HTR-8/SVneo (cell line): ENCODE data around the gene KHNYN.
"Not testable (repeated sequence)": the region's sequence is repeated elsewhere in the genome, so short reads cannot be mapped to it uniquely, and the experiment has no call there.

Experiments
- DNase-seq: peaks from one replicate; pipeline ENCODE4 v3.0.0; 2011; ENCODE audit warnings: low spot score, mixed read lengths; ENCODE audit not compliant: insufficient read length
- FAIRE-seq: peaks from 2 replicates; lab custom pipeline; 2011; peaks lifted over from hg19 to GRCh38; lab: Jason Lieb, UNC

Gene KHNYN

GRCh38 chr14:24436355-24437019 lies 6.7 kb downstream of the KHNYN start:
- no peak for FAIRE-seq
- DNase-seq: peak; percentile 58

GRCh38 chr14:24437020-24437735 lies 7.4 kb downstream of the KHNYN start:
- FAIRE-seq: no peak
- DNase-seq: no peak

- FAIRE-seq (no peak), DNase-seq (no peak)
Observed at GRCh38 chr14:24437736-24438067, 7.9 kb downstream of the KHNYN start.

- no peak for DNase-seq
- FAIRE-seq: no peak
Observed at GRCh38 chr14:24438223-24439097, 8.7 kb downstream of the KHNYN start.

DNA sequence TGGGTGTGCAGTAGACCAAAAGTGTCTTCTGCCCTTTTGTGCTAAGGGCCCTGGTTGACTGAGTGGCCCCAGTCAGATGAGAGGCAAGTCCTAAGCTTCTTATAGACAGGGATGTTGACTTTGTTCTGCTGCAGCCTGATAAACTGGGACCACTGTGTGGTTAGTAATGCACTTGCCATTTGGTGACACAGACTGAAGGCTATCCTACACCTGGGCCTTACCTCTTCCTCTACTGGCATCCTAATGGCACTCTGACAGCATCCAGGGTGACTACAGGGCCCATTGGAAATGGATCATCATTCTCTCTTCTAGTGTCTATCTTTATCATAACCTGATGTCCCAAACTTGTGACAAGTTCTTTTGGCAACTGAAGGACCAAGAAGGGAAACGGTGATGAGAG lies 9.5 kb downstream of the KHNYN start:
- FAIRE-seq: no peak
- no peak for DNase-seq

GRCh38 chr14:24439830-24440605 lies 10.3 kb downstream of the KHNYN start:
- no peak for DNase-seq
- no peak for FAIRE-seq

- FAIRE-seq: no peak
- DNase-seq: no peak
Observed at GRCh38 chr14:24440606-24441399, 11.0 kb downstream of the KHNYN start.

DNA sequence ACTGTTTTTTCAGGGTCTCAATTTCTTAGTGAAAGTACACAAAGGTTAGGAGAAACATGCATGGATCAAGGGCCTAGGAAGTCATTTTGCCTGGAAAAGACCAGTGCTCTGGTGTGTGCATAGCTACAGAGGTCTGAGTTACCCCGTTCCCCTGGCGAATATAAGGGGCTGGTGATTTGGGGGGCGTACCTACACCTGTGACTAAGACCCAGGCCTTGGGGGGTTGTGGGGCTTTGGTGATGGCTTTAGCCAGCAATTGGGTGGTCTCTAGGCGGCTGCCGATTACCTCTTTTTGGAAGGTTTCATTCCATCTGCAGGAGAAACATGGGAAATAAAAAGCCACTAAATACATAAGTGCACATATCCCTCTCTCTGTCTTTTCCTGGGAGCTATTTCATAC lies 11.7 kb downstream of the KHNYN start:
- FAIRE-seq (no peak), DNase-seq (no peak)

GRCh38 chr14:24441904-24442239 lies 12.1 kb downstream of the KHNYN start:
- FAIRE-seq (no peak), DNase-seq (peak; percentile 21)

DNA sequence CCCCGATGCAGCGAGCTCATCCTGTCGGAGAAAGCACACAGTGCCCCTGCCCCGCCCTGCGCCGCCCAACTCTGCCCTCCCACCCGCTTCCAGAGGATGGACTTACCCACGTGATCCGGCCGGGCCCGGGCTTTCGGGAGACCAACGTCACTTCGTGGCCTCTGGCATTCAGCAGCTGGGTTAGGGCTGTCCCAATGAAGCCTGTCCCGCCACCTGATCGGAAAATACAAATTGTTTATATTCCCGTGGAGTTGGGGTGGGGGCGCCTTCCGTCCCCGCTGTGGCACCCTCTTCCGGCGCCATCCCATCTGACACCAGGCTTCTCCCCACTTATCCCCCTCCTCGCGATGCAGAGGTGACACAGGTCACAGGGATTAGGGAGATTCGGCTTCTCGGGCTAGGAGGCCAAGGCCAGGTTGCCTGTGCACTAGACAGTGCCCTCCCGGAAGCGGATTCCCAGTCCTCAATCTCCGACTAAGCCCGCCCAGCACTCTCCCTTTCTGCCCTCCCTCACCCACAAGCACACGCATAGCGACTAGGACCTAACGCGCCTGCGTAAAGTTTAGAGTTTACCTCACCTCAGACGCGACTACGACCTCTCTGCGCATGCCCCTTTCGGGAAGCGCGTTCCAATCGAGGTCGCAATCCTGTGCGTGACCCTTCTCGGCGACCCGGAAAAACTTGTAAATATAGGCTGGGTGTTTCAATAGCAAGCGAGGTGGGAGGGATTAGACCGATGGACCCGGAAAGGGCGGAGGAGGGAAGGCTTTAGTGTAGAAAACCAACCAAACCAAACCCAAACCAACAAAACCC lies 12.7 kb downstream of the KHNYN start, which contains the start of gene SDR39U1:
Gene SDR39U1, minus strand, starts transcription at position 537 of the 813 bp plus-strand sequence. Its CDS starts 7 bp downstream, at position 530.
- DNase-seq: peak; percentile 92
- FAIRE-seq: peak; percentile 74

DNA sequence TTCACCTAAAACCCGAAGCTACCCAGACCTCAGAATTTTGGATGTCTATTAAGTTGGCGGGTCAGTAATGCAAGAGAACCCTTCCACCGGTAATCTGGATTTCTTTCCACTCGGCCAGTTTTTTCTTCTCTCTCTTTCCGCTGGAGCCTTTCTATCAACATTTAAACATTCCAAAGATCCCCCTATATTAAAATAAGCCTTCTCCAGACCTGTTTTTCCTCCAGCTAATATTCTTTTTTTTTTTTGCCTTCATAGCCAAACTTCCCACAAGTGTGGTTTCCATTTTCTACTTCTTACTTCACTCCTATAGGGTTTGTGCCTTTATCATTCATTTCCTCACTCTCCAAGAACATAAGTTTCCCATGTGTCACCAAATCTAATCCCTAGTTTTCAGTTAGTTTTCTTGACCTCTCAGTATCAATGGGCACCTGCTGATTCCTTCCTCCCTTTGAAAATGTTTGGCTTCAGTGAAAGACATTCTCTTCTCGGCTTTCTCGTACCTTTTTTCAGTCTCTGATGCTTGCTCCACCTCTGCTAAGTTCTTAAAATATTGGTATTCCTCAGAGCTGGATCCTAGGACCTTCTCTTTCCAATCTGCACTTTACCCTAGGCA lies 13.4 kb downstream of the KHNYN start:
- DNase-seq: no peak
- no peak for FAIRE-seq

DNA sequence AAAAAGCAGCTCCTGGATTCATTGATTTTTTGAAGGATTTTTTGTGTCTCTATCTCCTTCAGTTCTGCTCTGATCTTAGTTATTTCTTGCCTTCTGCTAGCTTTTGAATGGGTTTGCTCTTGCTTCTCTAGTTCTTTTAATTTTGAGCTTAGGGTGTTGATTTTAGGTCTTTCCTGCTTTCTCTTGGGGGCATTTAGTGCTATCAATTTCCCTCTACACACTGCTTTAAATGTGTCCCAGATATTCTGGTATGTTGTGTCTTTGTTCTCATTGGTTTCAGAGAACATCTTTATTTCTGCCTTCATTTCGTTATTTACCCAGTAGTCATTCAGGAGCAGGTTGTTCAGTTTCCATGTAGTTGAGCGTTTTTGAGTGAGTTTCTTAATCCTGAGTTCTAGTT lies 21.1 kb downstream of the KHNYN start:
- not testable (repeated sequence) for FAIRE-seq

DNA sequence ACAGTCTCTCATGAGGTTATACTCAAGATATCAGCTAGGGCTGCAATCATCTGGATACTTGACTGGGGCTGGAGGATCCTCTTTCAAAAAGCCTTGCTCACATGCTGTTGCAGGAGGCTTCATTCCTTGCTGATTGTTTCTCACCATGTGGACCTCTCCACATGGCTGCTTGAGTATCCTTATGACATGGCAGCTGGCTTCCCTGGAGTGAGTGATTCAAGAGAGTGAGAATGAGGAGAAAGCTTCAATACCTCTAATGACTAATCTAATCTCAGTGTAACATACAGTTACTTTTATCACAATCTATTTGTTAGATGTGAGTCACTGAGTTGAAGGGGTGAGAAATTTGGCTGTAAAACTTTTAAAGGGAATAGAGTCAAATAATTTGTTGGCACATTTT lies 27.2 kb downstream of the KHNYN start:
- FAIRE-seq (no peak), DNase-seq (no peak)

More for the DNA sequence above, 21.1 kb downstream of the KHNYN start:
- DNase-seq: not testable (repeated sequence)

- DNase-seq: no peak
- FAIRE-seq: no peak
Observed at GRCh38 chr14:24458736-24459135, 29.0 kb downstream of the KHNYN start.

DNA sequence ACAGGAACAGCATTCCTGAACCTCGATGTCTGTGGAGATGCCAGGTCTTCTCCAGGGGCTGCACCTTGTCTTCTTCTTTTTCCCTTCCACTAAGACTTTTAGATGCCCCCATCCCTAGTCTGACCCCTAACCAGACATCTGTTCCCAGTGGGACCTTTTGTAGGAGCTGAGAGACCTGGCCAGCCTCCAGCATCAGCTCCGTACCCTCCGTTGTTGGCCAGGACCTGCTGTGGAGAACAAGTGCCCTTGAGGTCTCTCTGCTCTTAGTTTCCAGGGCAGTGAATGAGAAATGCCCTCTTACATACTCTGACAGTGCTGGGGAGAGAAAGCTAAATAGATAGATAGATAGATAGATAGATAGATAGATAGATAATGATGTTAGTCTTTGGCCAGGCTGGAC lies 29.6 kb downstream of the KHNYN start:
- DNase-seq: no peak
- no peak for FAIRE-seq

DNA sequence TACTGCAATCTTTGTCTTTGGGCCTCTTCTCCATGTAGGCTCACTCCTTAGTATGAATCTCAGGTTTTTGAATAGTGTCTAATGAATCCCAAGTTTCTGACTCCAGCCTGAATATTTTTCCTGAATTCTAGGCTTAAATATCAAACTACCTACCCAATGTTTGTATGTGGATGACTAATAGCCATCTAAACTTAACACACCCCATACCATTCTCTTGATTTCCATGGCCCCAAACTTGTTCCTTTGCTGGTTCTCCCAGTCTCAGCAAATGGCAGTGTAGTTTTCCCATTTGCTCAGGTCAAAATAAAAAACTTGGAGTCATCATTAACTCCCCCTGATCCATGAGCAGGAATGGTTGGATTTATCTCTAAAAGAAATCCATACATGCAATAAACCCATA lies 31.6 kb downstream of the KHNYN start:
- no peak for DNase-seq
- no peak for FAIRE-seq

DNA sequence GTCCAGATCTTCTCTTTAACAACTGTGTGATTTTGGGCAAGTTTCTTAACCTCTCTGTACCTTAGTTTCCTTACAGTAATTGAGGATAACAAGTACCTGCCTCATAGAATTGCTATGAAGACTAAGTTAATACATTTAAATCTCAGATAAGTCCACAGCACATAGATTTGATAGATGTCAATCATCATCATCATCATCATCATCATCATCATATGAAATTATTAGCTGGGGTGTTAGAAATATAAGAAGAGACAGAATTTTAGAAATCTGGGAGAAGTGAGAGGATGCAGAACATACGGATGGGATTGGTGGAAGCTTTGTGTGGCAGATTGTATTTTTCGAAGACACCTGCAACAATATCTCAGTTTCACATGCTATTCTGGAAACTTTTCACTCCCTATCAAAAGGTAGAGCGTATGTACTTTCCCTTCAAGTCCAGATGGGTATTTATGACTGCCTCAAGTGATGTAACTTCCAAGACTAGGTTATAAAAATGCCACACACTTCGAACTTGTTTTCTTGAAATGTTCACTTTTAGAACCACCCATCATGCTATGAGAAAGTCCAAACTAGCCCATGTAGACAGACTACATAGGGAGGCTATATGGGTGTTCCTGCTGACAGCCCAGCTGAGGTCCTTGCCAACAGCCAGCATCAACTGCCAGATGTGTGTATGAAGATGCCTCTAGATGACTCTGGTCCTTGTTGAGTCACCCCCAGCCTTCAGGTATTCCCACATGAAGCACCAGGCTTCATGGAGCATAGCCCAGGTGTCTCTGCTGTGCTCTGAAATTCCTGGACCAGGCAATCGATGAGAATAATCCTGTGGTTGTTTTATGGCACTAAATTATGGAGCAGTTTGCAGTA lies 33.5 kb downstream of the KHNYN start:
- DNase-seq: no peak

More for the DNA sequence above, 33.5 kb downstream of the KHNYN start:
- no peak for FAIRE-seq
